B cell (primary cell): Measurements from ENCODE around the gene NR6A1.

ENCODE experiments used
- EZH2 ChIP-seq: IDR thresholded peaks from 2 replicates; pipeline ENCODE4 v1.6.1; 2012; ENCODE audit warnings: borderline replicate concordance, low read depth, mild to moderate bottlenecking, moderate library complexity, low read length; ENCODE audit not compliant: insufficient read depth, poor library complexity, severe bottlenecking
- TF ChIP-seq, protein P1 (sequence below): fragments of 200-600 bp; IDR thresholded peaks from one replicate; pipeline ENCODE4 v1.8.0; 2022; ENCODE audit warnings: antibody characterized with exemption, mild to moderate bottlenecking

GRCh38 chr9:124537926-124538325 is 233.2 kb downstream of the NR6A1 start:
- TF ChIP-seq, protein P1, sequence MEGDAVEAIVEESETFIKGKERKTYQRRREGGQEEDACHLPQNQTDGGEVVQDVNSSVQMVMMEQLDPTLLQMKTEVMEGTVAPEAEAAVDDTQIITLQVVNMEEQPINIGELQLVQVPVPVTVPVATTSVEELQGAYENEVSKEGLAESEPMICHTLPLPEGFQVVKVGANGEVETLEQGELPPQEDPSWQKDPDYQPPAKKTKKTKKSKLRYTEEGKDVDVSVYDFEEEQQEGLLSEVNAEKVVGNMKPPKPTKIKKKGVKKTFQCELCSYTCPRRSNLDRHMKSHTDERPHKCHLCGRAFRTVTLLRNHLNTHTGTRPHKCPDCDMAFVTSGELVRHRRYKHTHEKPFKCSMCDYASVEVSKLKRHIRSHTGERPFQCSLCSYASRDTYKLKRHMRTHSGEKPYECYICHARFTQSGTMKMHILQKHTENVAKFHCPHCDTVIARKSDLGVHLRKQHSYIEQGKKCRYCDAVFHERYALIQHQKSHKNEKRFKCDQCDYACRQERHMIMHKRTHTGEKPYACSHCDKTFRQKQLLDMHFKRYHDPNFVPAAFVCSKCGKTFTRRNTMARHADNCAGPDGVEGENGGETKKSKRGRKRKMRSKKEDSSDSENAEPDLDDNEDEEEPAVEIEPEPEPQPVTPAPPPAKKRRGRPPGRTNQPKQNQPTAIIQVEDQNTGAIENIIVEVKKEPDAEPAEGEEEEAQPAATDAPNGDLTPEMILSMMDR = no peak
- no peak for TF ChIP-seq EZH2
